HG02610 (cell line): ENCODE results near the gene BDKRB1.

Experiments
- ATAC-seq: cut with Tn5 transposase; IDR thresholded peaks from one replicate; pipeline ENCODE4 v1.9.1; 2021; ENCODE audit warnings: mild to moderate bottlenecking, moderate library complexity; ENCODE audit not compliant: unreplicated experiment

Gene BDKRB1

GRCh38 chr14:96260341-96260821 lies 4.4 kb downstream of the BDKRB1 start:
- ATAC-seq = no peak

- ATAC-seq = no peak
Measured at GRCh38 chr14:96261053-96261452, 5.0 kb downstream of the BDKRB1 start.

GRCh38 chr14:96261772-96262655 lies 6.0 kb downstream of the BDKRB1 start:
- ATAC-seq = no peak

- ATAC-seq = no peak
Measured at GRCh38 chr14:96263347-96264199, 7.6 kb downstream of the BDKRB1 start.

- no peak for ATAC-seq
Measured at GRCh38 chr14:96264200-96264553, 8.2 kb downstream of the BDKRB1 start.

- ATAC-seq = no peak
Measured at GRCh38 chr14:96264853-96265252, 8.8 kb downstream of the BDKRB1 start.

- no peak for ATAC-seq
Measured at GRCh38 chr14:96265383-96266095, 9.5 kb downstream of the BDKRB1 start.

- no peak for ATAC-seq
Measured at GRCh38 chr14:96267336-96267735, 11.3 kb downstream of the BDKRB1 start.

GRCh38 chr14:96267916-96268315 lies 11.9 kb downstream of the BDKRB1 start:
- ATAC-seq = no peak

GRCh38 chr14:96268431-96269358 lies 12.7 kb downstream of the BDKRB1 start:
- no peak for ATAC-seq

- no peak for ATAC-seq
Measured at GRCh38 chr14:96269359-96269710, 13.3 kb downstream of the BDKRB1 start.

- ATAC-seq = no peak
Measured at GRCh38 chr14:96270565-96271420, 14.8 kb downstream of the BDKRB1 start.

- no peak for ATAC-seq
Measured at GRCh38 chr14:96271421-96271762, 15.4 kb downstream of the BDKRB1 start.

- no peak for ATAC-seq
Measured at GRCh38 chr14:96272777-96273473, 16.9 kb downstream of the BDKRB1 start.

- ATAC-seq = no peak
Measured at GRCh38 chr14:96273629-96274028, 17.6 kb downstream of the BDKRB1 start.

GRCh38 chr14:96274122-96274521 lies 18.1 kb downstream of the BDKRB1 start:
- no peak for ATAC-seq

GRCh38 chr14:96274543-96274942 lies 18.5 kb downstream of the BDKRB1 start:
- no peak for ATAC-seq

GRCh38 chr14:96275177-96276112 lies 19.4 kb downstream of the BDKRB1 start:
- no peak for ATAC-seq
